ENCODE measurements around the gene HTR4. TPM values are rescaled to one million over a fixed set of nuclear protein-coding genes. Genes with fewer than 3 reads are reported as not detected.

The HTR4 gene
- total and polyA plus RNA-seq, 2 donors (not counting 3 experiments of a cell fraction or from before 2014, with no cell fraction given): not detected

DNA sequence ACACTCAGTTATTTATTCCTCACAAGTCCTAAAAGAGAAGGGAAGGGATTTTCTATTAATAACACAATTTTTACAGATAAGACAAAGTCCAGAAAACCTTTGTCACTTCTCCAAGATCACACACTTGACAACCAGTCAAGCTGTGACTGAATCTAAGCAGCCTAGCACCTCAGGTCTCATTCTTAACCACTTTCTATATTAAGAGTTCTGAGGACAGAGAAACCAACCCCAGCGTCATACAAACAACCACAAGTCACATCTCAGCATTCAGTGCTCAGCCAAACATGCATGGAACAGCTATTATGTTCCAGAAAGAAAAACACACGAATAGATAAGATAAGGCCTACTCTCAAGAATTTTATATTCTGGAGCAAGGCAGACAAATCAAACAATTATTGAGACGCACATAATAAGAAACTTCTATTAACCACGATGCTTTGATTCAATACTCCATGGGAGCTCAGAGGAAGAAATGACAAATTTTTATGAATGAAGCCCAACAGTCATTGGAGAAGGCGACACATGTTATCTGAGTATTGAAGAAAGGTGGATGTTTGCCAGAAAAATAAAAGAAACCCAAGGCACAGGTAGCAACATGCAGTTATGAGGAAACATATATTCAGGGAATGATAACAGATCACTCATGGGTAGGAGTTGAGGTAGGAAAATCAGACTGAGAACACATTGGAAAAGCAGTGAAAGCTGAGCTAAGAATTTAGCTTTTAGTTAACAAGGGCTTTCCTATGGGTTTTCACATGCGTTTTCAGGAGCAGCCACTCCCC, 113.1 kb downstream of the HTR4 start:
- no peaks in the 10 kb centered on the region for H3K4me1 ChIP-seq (ENCODE audit: control insufficient read depth, extremely low read depth, insufficient read depth, low read length)
- intact Hi-C loops (cut with micrococcal nuclease) (no loop called here), dilution Hi-C loops (cut with MboI; ENCODE audit: extremely low pct_ligation_motif_present, low sequenced_read_pairs) (no loop called here)
- no peak overlapping the region for H3K4me3 ChIP-seq (replicated peaks in 1 of 3; ENCODE audit: insufficient read depth in 1 of 3, low read depth in 1 of 3, low read length in 3 of 3)
- no peak overlapping the region for H3K9ac ChIP-seq (replicated peaks; ENCODE audit: extremely low read depth, insufficient read depth, low read length)
- peaks cover 2 to 4% of the 10 kb centered on the region in 2 experiments for H3K27me3 ChIP-seq (ENCODE audit: control insufficient read depth in 2 of 2, insufficient read depth in 2 of 2, low read length in 2 of 2)
- H3K9me1 ChIP-seq (replicated peaks; ENCODE audit: control insufficient read depth, extremely low read depth, insufficient read depth, low read length): no peaks in the 10 kb centered on the region
- no peaks in the 10 kb centered on the region for H4K20me1 ChIP-seq (replicated peaks; ENCODE audit: control insufficient read depth, extremely low read depth, insufficient read depth, low read length)
- ChIA-PET POLR2A (no interaction called here), CTCF (interaction anchor here (1.6 kb wide), 1 partner anchor 190 kb away, joined by 4 read pairs; no protein-coding TSS in a partner anchor)
- TF ChIP-seq POLR2A (IDR thresholded peaks at IDR 0.05; ENCODE audit: low read depth, low read length): no peak
- no peak for TF ChIP-seq GATA2 (IDR thresholded peaks at IDR 0.05; ENCODE audit: insufficient read depth, insufficient read length, low read depth, low read length)
- no peak for TF ChIP-seq JUN (IDR thresholded peaks at IDR 0.05; ENCODE audit: borderline replicate concordance, insufficient read depth, insufficient read length, low read depth)
- no peak for TF ChIP-seq POLR2AphosphoS5 (IDR thresholded peaks at IDR 0.05; ENCODE audit: insufficient read depth, low read depth, low read length)
- TF ChIP-seq FOS (IDR thresholded peaks at IDR 0.05; ENCODE audit: borderline replicate concordance, insufficient read depth, low read length): no peak
- TF ChIP-seq, protein P1, sequence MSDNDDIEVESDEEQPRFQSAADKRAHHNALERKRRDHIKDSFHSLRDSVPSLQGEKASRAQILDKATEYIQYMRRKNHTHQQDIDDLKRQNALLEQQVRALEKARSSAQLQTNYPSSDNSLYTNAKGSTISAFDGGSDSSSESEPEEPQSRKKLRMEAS (IDR thresholded peaks at IDR 0.05; ENCODE audit: insufficient read depth, insufficient read length): no peak
- TF ChIP-seq CTCF (IDR thresholded peaks at IDR 0.05; ENCODE audit: extremely low read depth in 1 of 2, insufficient read depth in 1 of 2, low read depth in 1 of 2, low read length in 2 of 2): no peak
- TF ChIP-seq EZH2 (IDR thresholded peaks at IDR 0.05; ENCODE audit: borderline replicate concordance, low read depth, low read length, severe bottlenecking): no peak
- TF ChIP-seq MYC (IDR thresholded peaks at IDR 0.05; ENCODE audit: low read depth, low read length): no peak
- FAIRE-seq (no peak), DNase-seq (ENCODE audit: low read depth, low spot score) (no peak)
- no TSS peak for BruUV-seq (replicated peaks)
- H3K36me3 ChIP-seq (ENCODE audit: control insufficient read depth in 2 of 2, extremely low read depth in 1 of 2, insufficient read depth in 2 of 2, low read length in 2 of 2): no peaks in the 10 kb centered on the region
- H2AFZ ChIP-seq (ENCODE audit: low read depth, low read length): no peak overlapping the region
- H3K27ac ChIP-seq (ENCODE audit: insufficient read depth, low read depth, low read length): no peak overlapping the region
- H3K4me2 ChIP-seq (ENCODE audit: insufficient read depth, low read length): no peak overlapping the region
- no peaks in the 10 kb centered on the region for H3K9me3 ChIP-seq (replicated peaks; ENCODE audit: control insufficient read depth, insufficient read depth, low read length)
- no peaks in the 10 kb centered on the region for H3K79me2 ChIP-seq (ENCODE audit: control insufficient read depth, insufficient read depth, low read length)
